ENCODE data around the gene PARK7.

- TF ChIP-seq EZH2 (IDR thresholded peaks at IDR 0.05; ENCODE audit: borderline replicate concordance, low read depth, low read length, poor library complexity, severe bottlenecking) (no peak), CTCF (conservative IDR thresholded peaks at IDR 0.05; ENCODE audit: low read depth, low read length) (no peak)
These were observed 10.8 kb downstream of the PARK7 start for GRCh38 chr1:7972285-7972684.
